PFSK-1 (cell line): ENCODE measurements around the gene CCDC89.

Source experiments
- REST ChIP-seq, 2 experiments: IDR thresholded peaks; 2 replicates each; pipeline versions ENCODE4 v1.6.1 to v1.8.0; 2011 to 2012; ENCODE audit warnings: low read depth in 2 of 2, low read length in 2 of 2, control low read depth in 1 of 2, inconsistent platforms in 1 of 2, mild to moderate bottlenecking in 1 of 2, moderate library complexity in 1 of 2; ENCODE audit not compliant: insufficient read depth in 1 of 2
- SIN3A ChIP-seq: IDR thresholded peaks from 2 replicates; pipeline ENCODE4 v1.6.1; 2012; ENCODE audit warnings: mild to moderate bottlenecking, low read length, moderate library complexity, borderline replicate concordance; ENCODE audit not compliant: insufficient read depth
- TAF1 ChIP-seq: IDR thresholded peaks from 2 replicates; pipeline ENCODE4 v1.6.1; 2012; ENCODE audit warnings: low read length, control low read depth, borderline replicate concordance; ENCODE audit not compliant: insufficient read depth

DNA sequence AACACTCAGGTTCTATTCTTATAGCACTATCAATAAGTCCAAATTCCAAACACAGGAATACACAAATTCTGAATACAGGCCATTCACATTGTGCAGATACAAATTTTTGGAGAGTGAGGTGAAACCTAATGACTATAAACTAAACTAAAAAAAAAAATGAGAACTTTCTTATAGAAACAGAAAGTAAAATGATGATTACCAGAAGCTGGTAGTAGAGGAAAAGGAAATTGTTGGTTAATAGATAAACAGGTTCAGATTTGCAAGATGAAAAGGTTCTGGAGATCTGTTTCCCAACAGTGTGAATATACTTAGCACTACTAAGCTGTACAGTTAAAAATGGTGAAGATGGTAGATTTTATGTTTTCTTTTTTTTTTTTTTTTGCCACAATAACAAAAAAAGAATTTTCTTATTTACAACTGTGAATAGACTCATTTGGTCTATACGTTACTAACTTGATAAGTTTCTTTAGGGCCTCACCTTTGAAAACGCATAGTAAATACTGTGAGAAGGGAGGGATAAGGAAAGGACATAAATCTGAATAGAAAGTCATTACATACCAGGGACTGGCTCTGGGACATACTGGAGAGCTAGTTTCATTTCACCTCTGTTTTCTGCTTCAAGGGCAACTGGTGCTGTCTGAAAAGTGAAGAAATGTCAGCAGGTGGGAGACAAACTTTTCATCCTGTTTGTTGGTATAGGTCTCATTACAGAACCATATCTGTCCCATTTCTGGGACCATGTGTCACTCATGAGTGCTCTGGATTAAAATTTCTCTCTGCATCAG is 14.2 kb upstream of the CCDC89 start:
- TF ChIP-seq REST (IDR thresholded peaks at IDR 0.05; ENCODE audit: insufficient read depth in 1 of 2, low read depth in 2 of 2, low read length in 2 of 2) (no peak), SIN3A (no peak), TAF1 (no peak)
